A673 (cell line): ENCODE measurements around the gene FXN. TPM values are rescaled to one million over a fixed set of nuclear protein-coding genes. Genes with fewer than 3 reads are reported as not detected.

Experiments
- BruUV-seq: library from RNA; stranded (reverse); fragments of 400-500 nt; replicated peaks from 2 replicates; lab custom pipeline; 2021; lab: Mats Ljungman, UMichigan
- CTCF ChIA-PET: fragments of 300-600 bp; sonication (Branson Sonifier 250); formaldehyde crosslinking; loops from one replicate; lab custom pipeline; 2022; ENCODE audit warnings: antibody characterized with exemption; lab: Charles Lee
- POLR2A ChIA-PET: fragments of 300-600 bp; sonication (Branson Sonifier 250); formaldehyde crosslinking; loops from one replicate; lab custom pipeline; 2022; ENCODE audit warnings: antibody characterized with exemption; ENCODE audit not compliant: low non-redundant PET; lab: Charles Lee
- DNase-seq: peaks from one replicate; pipeline ENCODE4 v3.0.0-alpha.2; 2015; ENCODE audit warnings: low spot score
- H3K27ac ChIP-seq: fragments of 200-600 bp; sonication (generic); 2 replicates; pipeline ENCODE4 v1.5.1; 2016; ENCODE audit warnings: mixed run types, low read depth, mild to moderate bottlenecking, mixed read lengths, antibody characterized with exemption, low read length; ENCODE audit not compliant: poor library complexity, severe bottlenecking
- H3K27me3 ChIP-seq: fragments of 200-600 bp; sonication (generic); replicated peaks from 2 replicates; pipeline ENCODE4 v1.6.1; 2017; ENCODE audit warnings: mixed run types, low read depth, mild to moderate bottlenecking, mixed read lengths, antibody characterized with exemption, low read length; ENCODE audit not compliant: insufficient read depth, poor library complexity
- H3K36me3 ChIP-seq: fragments of 200-600 bp; sonication (generic); 2 replicates; pipeline ENCODE4 v1.6.1; 2016; ENCODE audit warnings: mixed run types, mild to moderate bottlenecking, mixed read lengths, antibody characterized with exemption, low read length; ENCODE audit not compliant: insufficient read depth, poor library complexity, severe bottlenecking
- H3K4me1 ChIP-seq: fragments of 200-600 bp; sonication (generic); 2 replicates; pipeline ENCODE4 v1.6.1; 2017; ENCODE audit warnings: mixed run types, mild to moderate bottlenecking, mixed read lengths, antibody characterized with exemption, low read length; ENCODE audit not compliant: insufficient read depth, poor library complexity, severe bottlenecking
- H3K4me3 ChIP-seq: fragments of 200-600 bp; sonication (generic); 2 replicates; pipeline ENCODE4 v1.5.1; 2016; ENCODE audit warnings: low read depth, mixed run types, mild to moderate bottlenecking, mixed read lengths, low read length; ENCODE audit not compliant: poor library complexity, severe bottlenecking
- H3K9me3 ChIP-seq: fragments of 200-600 bp; sonication (generic); 2 replicates; pipeline ENCODE4 v1.6.1; 2016; ENCODE audit warnings: mixed run types, low read depth, mild to moderate bottlenecking, mixed read lengths, antibody characterized with exemption, low read length; ENCODE audit not compliant: poor library complexity, severe bottlenecking
- EZH2 ChIP-seq: fragments of 200-600 bp; sonication (generic); IDR thresholded peaks from 2 replicates; pipeline ENCODE4 v1.6.1; 2017; ENCODE audit warnings: borderline replicate concordance, low read depth, mild to moderate bottlenecking, mixed read lengths, antibody characterized with exemption, low read length; ENCODE audit not compliant: poor library complexity, severe bottlenecking
- intact Hi-C: fragments of 100-400 bp; cut with micrococcal nuclease; formaldehyde crosslinking; loops from one replicate; pipeline ENCODE4 v1.10.0; 2022; ENCODE audit not compliant: unreplicated experiment
- total RNA-seq: library from RNA; stranded (reverse); gene quantifications from 2 replicates; pipeline ENCODE4 v1.2.3, GENCODE V29; 2021
- TF ChIP-seq, protein P1 (sequence below): fragments of 300-800, 200-600 bp; sonication (generic); conservative IDR thresholded peaks from 2 replicates; pipeline ENCODE4 v1.5.1; 2017; ENCODE audit warnings: low read depth, mild to moderate bottlenecking, antibody characterized with exemption, low read length, moderate library complexity, mixed read lengths

Gene FXN
- total RNA-seq, 1 experiment from 2014 or later = 20.8 TPM

DNA sequence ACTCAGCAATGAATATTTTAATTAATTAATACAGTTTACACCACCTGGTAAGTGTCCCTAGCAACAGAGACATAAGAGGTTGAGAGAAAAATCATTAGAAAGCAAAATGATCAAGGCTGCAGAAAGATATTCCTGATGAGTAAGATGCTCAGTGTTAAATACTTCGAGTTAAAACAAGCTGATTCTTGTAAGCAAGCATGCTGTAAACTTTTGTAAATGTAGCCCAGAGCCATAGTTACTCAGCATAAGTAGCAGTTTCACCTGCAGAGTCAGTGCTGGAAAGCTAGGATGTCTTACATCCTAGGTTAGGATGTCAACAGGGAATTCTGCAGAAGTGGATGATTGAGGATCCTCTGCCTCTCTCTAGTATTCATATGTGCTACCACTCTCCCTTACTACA is 25.8 kb upstream of the FXN start:
- H3K36me3 ChIP-seq = no peaks in the 10 kb centered on the region
- CTCF ChIA-PET = no interaction called here
- intact Hi-C loops = no loop called here
- no peaks in the 10 kb centered on the region for H3K9me3 ChIP-seq
- no peaks in the 10 kb centered on the region for H3K4me1 ChIP-seq
- peaks cover 55% of the 10 kb centered on the region for H3K27me3 ChIP-seq
- TF ChIP-seq EZH2 = no peak
- TF ChIP-seq, protein P1, sequence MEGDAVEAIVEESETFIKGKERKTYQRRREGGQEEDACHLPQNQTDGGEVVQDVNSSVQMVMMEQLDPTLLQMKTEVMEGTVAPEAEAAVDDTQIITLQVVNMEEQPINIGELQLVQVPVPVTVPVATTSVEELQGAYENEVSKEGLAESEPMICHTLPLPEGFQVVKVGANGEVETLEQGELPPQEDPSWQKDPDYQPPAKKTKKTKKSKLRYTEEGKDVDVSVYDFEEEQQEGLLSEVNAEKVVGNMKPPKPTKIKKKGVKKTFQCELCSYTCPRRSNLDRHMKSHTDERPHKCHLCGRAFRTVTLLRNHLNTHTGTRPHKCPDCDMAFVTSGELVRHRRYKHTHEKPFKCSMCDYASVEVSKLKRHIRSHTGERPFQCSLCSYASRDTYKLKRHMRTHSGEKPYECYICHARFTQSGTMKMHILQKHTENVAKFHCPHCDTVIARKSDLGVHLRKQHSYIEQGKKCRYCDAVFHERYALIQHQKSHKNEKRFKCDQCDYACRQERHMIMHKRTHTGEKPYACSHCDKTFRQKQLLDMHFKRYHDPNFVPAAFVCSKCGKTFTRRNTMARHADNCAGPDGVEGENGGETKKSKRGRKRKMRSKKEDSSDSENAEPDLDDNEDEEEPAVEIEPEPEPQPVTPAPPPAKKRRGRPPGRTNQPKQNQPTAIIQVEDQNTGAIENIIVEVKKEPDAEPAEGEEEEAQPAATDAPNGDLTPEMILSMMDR = no peak
- POLR2A ChIA-PET = no interaction called here
- H3K27ac ChIP-seq = no peak overlapping the region
- no peak overlapping the region for H3K4me3 ChIP-seq
- DNase-seq = no peak
- BruUV-seq = no TSS peak

DNA sequence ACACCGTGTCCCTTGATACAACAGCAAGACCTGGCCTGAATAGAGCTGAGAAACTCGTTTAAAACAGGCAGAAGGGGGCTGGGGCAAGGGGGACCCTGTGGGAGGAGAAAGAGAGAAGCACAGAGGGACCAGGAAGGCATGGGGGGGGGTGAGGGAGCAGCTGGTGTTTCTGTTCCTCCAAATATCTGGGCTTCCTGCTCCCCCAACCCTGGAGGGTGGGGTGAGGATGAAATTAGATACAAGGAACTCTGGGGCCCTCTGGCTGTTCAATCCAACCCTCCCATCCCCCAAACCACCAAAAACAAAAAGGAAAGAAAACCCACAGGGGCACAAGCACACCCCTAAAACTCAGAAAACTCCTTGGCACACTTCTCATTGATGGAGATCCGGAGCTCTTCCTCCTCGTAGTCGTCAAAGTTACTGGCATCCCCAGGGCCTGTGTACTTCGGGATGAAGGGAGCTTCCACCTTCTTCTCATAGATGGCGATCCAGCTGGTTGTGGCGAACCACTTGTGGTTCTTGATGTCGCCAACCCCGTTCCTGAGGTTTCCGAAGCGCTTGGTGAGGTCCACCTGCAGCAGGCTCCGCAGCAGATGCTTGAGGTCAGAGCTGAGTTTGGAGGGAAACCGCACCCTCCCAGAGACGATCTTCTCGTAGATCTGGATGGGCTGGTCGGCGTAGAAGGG is 22.7 kb upstream of the FXN start:
- ChIA-PET POLR2A (no interaction called here), CTCF (no interaction called here)
- intact Hi-C loops = no loop called here
- no TSS peak for BruUV-seq
- peaks cover 30% of the 10 kb centered on the region for H3K27me3 ChIP-seq
- H3K4me1 ChIP-seq = no peaks in the 10 kb centered on the region
- TF ChIP-seq, protein P1 = no peak
- no peak for TF ChIP-seq EZH2
- DNase-seq = no peak
- no peak overlapping the region for H3K27ac ChIP-seq
- no peaks in the 10 kb centered on the region for H3K36me3 ChIP-seq
- no peak overlapping the region for H3K4me3 ChIP-seq
- no peaks in the 10 kb centered on the region for H3K9me3 ChIP-seq

DNA sequence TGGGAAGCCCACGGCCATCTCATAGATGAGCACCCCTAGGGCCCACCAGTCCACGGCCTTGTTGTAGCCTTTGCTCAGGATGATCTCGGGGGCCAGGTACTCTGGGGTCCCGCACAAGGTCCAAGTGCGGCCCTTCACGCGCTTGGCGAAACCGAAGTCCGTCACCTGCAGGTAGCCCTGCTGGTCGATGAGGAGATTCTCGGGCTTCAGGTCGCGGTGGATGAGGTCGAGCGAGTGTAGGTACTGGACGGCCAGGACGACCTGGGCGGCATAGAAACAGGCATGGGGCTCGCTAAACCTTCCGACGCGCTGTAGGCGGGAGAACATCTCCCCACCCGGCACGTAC is 22.2 kb upstream of the FXN start:
- Histone ChIP-seq H3K36me3 (no peaks in the 10 kb centered on the region), H3K27ac (no peak overlapping the region), H3K4me1 (no peaks in the 10 kb centered on the region), H3K27me3 (peaks cover 25% of the 10 kb centered on the region), H3K9me3 (no peaks in the 10 kb centered on the region), H3K4me3 (no peak overlapping the region)
- intact Hi-C loops = no loop called here
- DNase-seq = no peak
- TF ChIP-seq EZH2 = no peak
- TF ChIP-seq, protein P1 = no peak
- ChIA-PET POLR2A (no interaction called here), CTCF (no interaction called here)
- no TSS peak for BruUV-seq
